HG02870 (cell line): Measurements from ENCODE around the gene FUT8.
"Not testable (repeated sequence)": the region's sequence is repeated elsewhere in the genome, so short reads cannot be mapped to it uniquely, and the experiment has no call there.

Source experiments
- ATAC-seq: cut with Tn5 transposase; IDR thresholded peaks from one replicate; pipeline ENCODE4 v1.9.1; 2021; ENCODE audit warnings: mild to moderate bottlenecking, moderate library complexity; ENCODE audit not compliant: unreplicated experiment

The FUT8 gene

GRCh38 chr14:65415613-65416012, 3.1 kb downstream of the FUT8 start:
- ATAC-seq = no peak

GRCh38 chr14:65419593-65420252, 7.2 kb downstream of the FUT8 start:
- no peak for ATAC-seq

- no peak for ATAC-seq
Observed at GRCh38 chr14:65421201-65421981, 8.9 kb downstream of the FUT8 start.

GRCh38 chr14:65422088-65422834, 9.7 kb downstream of the FUT8 start:
- no peak for ATAC-seq

GRCh38 chr14:65423982-65424381, 11.5 kb downstream of the FUT8 start:
- no peak for ATAC-seq

- no peak for ATAC-seq
Observed at GRCh38 chr14:65424531-65424930, 12.0 kb downstream of the FUT8 start.

- peak; percentile 82 for ATAC-seq
Observed at GRCh38 chr14:65425885-65426284, 13.4 kb downstream of the FUT8 start.

GRCh38 chr14:65426902-65427301, 14.4 kb downstream of the FUT8 start:
- not testable (repeated sequence) for ATAC-seq

GRCh38 chr14:65428691-65429090, 16.2 kb downstream of the FUT8 start:
- no peak for ATAC-seq

- no peak for ATAC-seq
Observed at GRCh38 chr14:65429757-65430156, 17.2 kb downstream of the FUT8 start.

- no peak for ATAC-seq
Observed at GRCh38 chr14:65431245-65431644, 18.7 kb downstream of the FUT8 start.

GRCh38 chr14:65431951-65432350, 19.4 kb downstream of the FUT8 start:
- ATAC-seq = no peak

- no peak for ATAC-seq
Observed at GRCh38 chr14:65432361-65432948, 19.9 kb downstream of the FUT8 start.

GRCh38 chr14:65433157-65433556, 20.6 kb downstream of the FUT8 start:
- ATAC-seq = no peak

GRCh38 chr14:65433646-65434045, 21.1 kb downstream of the FUT8 start:
- no peak for ATAC-seq

- no peak for ATAC-seq
Observed at GRCh38 chr14:65434216-65434850, 21.8 kb downstream of the FUT8 start.

GRCh38 chr14:65438266-65438933, 25.9 kb downstream of the FUT8 start:
- no peak for ATAC-seq

- ATAC-seq = no peak
Observed at GRCh38 chr14:65439117-65439516, 26.6 kb downstream of the FUT8 start.

GRCh38 chr14:65440230-65440629, 27.7 kb downstream of the FUT8 start:
- no peak for ATAC-seq

GRCh38 chr14:65444230-65444629, 31.7 kb downstream of the FUT8 start:
- ATAC-seq = no peak
